Measurements from ENCODE around the gene MOCOS.

- TF ChIP-seq, protein P1, sequence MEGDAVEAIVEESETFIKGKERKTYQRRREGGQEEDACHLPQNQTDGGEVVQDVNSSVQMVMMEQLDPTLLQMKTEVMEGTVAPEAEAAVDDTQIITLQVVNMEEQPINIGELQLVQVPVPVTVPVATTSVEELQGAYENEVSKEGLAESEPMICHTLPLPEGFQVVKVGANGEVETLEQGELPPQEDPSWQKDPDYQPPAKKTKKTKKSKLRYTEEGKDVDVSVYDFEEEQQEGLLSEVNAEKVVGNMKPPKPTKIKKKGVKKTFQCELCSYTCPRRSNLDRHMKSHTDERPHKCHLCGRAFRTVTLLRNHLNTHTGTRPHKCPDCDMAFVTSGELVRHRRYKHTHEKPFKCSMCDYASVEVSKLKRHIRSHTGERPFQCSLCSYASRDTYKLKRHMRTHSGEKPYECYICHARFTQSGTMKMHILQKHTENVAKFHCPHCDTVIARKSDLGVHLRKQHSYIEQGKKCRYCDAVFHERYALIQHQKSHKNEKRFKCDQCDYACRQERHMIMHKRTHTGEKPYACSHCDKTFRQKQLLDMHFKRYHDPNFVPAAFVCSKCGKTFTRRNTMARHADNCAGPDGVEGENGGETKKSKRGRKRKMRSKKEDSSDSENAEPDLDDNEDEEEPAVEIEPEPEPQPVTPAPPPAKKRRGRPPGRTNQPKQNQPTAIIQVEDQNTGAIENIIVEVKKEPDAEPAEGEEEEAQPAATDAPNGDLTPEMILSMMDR (IDR thresholded peaks at IDR 0.05) = no peak
- TF ChIP-seq POLR2A (IDR thresholded peaks at IDR 0.05) = no peak
Measured at GRCh38 chr18:36303211-36303844, 116.0 kb downstream of the MOCOS start.
